ENCODE data around the gene ILF3. TPM values are rescaled to one million over a fixed set of nuclear protein-coding genes. Genes with fewer than 3 reads are reported as not detected.

ILF3 gene
- total RNA-seq, 1 donor from 2014 or later = 524 TPM

DNA sequence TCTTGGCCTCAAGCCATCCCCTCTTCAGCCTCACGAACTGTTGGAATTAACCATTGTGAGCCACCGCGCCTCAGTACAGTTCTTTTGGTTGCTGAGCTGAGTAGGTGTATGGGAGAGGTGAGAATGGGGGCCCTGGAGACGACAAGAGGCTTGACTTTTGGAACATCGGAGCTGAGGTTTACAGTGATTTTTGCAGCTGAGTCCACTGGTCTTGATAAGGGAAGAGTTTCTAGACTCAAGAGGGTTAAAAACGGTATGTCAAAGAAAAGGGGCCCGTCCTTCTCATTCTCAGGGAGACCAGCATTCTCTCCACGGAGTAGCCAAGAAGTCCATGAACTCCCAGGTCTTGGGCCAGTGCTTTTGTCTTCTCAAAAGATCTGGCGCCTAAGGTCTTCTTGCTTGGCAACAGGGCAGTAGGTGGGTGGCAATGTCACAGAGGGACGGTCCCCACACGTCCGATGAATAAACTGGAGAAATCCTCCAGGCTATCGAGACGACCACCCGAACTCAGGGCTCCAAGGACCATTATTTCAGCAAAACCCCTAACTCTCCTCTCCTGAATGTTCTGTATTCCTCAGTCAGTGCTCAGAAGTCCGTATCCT, 40.7 kb downstream of the ILF3 start:
- Mint-ChIP-seq H3K9me3 (no peaks in the 10 kb centered on the region), H3K4me3 (peak overlapping the region; percentile 88), H3K4me1 (ENCODE audit: unreplicated experiment) (peaks cover 15% of the 10 kb centered on the region), H3K27me3 (no peaks in the 10 kb centered on the region), H3K36me3 (peaks cover 21% of the 10 kb centered on the region), H3K27ac (peak overlapping the region; percentile 89)
- DNase-seq (ENCODE audit: extremely low spot score, unreplicated experiment) = no peak
- TF ChIP-seq, protein P1, sequence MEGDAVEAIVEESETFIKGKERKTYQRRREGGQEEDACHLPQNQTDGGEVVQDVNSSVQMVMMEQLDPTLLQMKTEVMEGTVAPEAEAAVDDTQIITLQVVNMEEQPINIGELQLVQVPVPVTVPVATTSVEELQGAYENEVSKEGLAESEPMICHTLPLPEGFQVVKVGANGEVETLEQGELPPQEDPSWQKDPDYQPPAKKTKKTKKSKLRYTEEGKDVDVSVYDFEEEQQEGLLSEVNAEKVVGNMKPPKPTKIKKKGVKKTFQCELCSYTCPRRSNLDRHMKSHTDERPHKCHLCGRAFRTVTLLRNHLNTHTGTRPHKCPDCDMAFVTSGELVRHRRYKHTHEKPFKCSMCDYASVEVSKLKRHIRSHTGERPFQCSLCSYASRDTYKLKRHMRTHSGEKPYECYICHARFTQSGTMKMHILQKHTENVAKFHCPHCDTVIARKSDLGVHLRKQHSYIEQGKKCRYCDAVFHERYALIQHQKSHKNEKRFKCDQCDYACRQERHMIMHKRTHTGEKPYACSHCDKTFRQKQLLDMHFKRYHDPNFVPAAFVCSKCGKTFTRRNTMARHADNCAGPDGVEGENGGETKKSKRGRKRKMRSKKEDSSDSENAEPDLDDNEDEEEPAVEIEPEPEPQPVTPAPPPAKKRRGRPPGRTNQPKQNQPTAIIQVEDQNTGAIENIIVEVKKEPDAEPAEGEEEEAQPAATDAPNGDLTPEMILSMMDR (conservative IDR thresholded peaks at IDR 0.05) = no peak

GRCh38 chr19:10695401-10696398, 41.6 kb downstream of the ILF3 start:
- peaks cover 14% of the 10 kb centered on the region for H3K36me3 Mint-ChIP-seq
- H3K27me3 Mint-ChIP-seq = no peaks in the 10 kb centered on the region
- no peaks in the 10 kb centered on the region for H3K9me3 Mint-ChIP-seq
- peak; percentile 96 for DNase-seq (ENCODE audit: extremely low spot score, unreplicated experiment)
- H3K4me3 Mint-ChIP-seq = peak overlapping the region; percentile 88
- peaks cover 15% of the 10 kb centered on the region for H3K4me1 Mint-ChIP-seq (ENCODE audit: unreplicated experiment)
- TF ChIP-seq, protein P1 (conservative IDR thresholded peaks at IDR 0.05) = no peak
- peak overlapping the region; percentile 89 for H3K27ac Mint-ChIP-seq

GRCh38 chr19:10699650-10700335, 45.6 kb downstream of the ILF3 start:
- peaks cover 20% of the 10 kb centered on the region for H3K4me1 Mint-ChIP-seq (ENCODE audit: unreplicated experiment)
- TF ChIP-seq, protein P1 (conservative IDR thresholded peaks at IDR 0.05) = peak; percentile 83
- no peak overlapping the region for H3K4me3 Mint-ChIP-seq
- no peak overlapping the region for H3K27ac Mint-ChIP-seq
- no peaks in the 10 kb centered on the region for H3K27me3 Mint-ChIP-seq
- no peaks in the 10 kb centered on the region for H3K36me3 Mint-ChIP-seq
- H3K9me3 Mint-ChIP-seq = no peaks in the 10 kb centered on the region
- DNase-seq (ENCODE audit: extremely low spot score, unreplicated experiment) = no peak

GRCh38 chr19:10701955-10702525, 47.9 kb downstream of the ILF3 start:
- TF ChIP-seq, protein P1 (conservative IDR thresholded peaks at IDR 0.05) = no peak
- no peak for DNase-seq (ENCODE audit: extremely low spot score, unreplicated experiment)
- Mint-ChIP-seq H3K27me3 (no peaks in the 10 kb centered on the region), H3K36me3 (no peaks in the 10 kb centered on the region), H3K4me3 (peak overlapping the region; percentile 94), H3K4me1 (ENCODE audit: unreplicated experiment) (peaks cover 11% of the 10 kb centered on the region), H3K9me3 (no peaks in the 10 kb centered on the region), H3K27ac (peak overlapping the region; percentile 69)

- Mint-ChIP-seq H3K36me3 (no peaks in the 10 kb centered on the region), H3K9me3 (no peaks in the 10 kb centered on the region), H3K4me3 (no peak overlapping the region), H3K27me3 (no peaks in the 10 kb centered on the region), H3K27ac (no peak overlapping the region), H3K4me1 (ENCODE audit: unreplicated experiment) (peaks cover 4% of the 10 kb centered on the region)
- DNase-seq (ENCODE audit: extremely low spot score, unreplicated experiment) = no peak
- TF ChIP-seq, protein P1 (conservative IDR thresholded peaks at IDR 0.05) = no peak
Measured at GRCh38 chr19:10706990-10707389, 52.8 kb downstream of the ILF3 start.
